Activated T-helper 17 cell treated with anti-CD3 and anti-CD28 coated beads, Interleukin-2, amount 50 U/mL, for 72 hours (primary cell): Measurements from ENCODE around the gene METTL1. TPM values are rescaled to one million over a fixed set of nuclear protein-coding genes. Genes with fewer than 3 reads are reported as not detected.

ENCODE experiments used
- ATAC-seq: fragments of 150-1000 bp; cut with Tn5 transposase; replicated peaks from 2 replicates; pipeline ENCODE4 v1.10.0; 2021; ENCODE audit warnings: mild to moderate bottlenecking, moderate library complexity
- H3K27ac Mint-ChIP-seq: one replicate; pipeline ENCODE4 v1.8.0; 2022; ENCODE audit warnings: mixed read lengths
- H3K27me3 Mint-ChIP-seq: one replicate; pipeline ENCODE4 v1.8.0; 2022; ENCODE audit warnings: mixed read lengths
- H3K36me3 Mint-ChIP-seq: one replicate; pipeline ENCODE4 v1.8.0; 2022; ENCODE audit warnings: low read depth, mild to moderate bottlenecking, mixed read lengths
- H3K4me1 Mint-ChIP-seq: one replicate; pipeline ENCODE4 v1.8.0; 2022; ENCODE audit warnings: mixed read lengths
- H3K4me3 Mint-ChIP-seq: one replicate; pipeline ENCODE4 v1.8.0; 2022; ENCODE audit warnings: mild to moderate bottlenecking, mixed read lengths
- H3K9me3 Mint-ChIP-seq: one replicate; pipeline ENCODE4 v1.8.0; 2022; ENCODE audit warnings: mixed read lengths
- total RNA-seq, 2 donors: library from RNA; stranded (reverse); gene quantifications; one replicate each; pipeline ENCODE4 v1.2.3, GENCODE V29; 2022

METTL1 gene
- total RNA-seq, 2 donors from 2014 or later = 19.0 to 39.5 TPM

DNA sequence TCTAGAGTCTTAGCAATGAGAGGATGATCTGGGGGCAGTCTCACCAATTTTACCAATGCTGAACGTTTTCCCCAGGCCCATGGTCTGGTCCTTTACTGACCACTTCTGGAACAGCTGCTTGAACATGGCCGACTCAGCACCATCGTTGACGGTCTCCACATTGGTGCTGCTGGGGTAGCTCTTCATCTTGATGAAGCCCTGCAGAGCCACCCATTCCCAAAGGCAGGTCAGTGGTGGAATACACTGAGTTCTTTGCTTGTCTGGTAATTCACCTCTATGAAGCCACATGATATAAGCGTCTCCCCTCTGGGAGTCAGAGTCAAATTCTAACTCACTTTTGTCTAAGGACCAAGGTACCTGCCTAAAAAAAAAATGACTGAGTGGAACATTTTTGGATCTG, 36.4 kb upstream of the METTL1 start:
- ATAC-seq = no peak
- Mint-ChIP-seq H3K4me1 (no peaks in the 10 kb centered on the region), H3K4me3 (no peak overlapping the region), H3K27me3 (no peaks in the 10 kb centered on the region), H3K9me3 (no peaks in the 10 kb centered on the region), H3K27ac (peak overlapping the region; percentile 20), H3K36me3 (no peaks in the 10 kb centered on the region)

DNA sequence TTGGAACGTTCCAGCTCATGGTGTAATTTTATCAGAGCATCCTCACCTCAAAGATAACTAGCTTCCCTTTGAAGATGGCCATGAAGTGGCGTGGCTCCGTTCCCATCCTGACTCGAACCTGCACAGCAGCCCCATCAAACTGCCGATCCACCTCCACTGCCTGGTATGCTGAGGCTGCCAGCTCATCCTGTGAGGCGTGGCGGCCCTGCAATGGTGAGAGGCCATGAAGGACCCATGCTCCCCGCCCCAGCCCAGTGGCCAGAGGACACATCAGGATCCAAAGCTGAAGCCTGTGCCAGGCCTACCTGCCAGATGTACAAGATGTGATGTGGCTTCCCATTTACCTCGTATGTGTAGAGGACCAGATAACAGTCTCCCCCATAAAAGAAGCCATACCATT, 35.4 kb upstream of the METTL1 start:
- ATAC-seq = no peak
- no peak overlapping the region for H3K27ac Mint-ChIP-seq

DNA sequence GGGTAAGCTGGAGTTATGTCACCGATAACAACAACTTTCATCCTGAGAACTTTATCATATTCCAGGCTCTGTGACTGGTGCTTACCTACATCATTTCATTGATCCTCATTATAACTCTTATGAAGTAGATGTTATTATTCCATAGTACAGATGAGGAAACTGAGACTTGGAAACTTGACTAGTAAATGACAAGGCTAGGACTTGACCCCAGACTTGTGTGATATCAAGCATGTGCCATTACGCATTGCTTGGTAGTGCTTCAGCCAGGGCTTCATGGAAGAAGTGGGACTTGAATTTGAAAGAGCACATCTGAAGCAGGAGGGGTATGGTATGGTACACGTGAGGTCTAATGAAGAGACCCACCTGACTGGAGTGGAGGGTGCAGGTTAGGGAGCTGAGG, 34.8 kb upstream of the METTL1 start:
- no peaks in the 10 kb centered on the region for H3K27me3 Mint-ChIP-seq
- H3K9me3 Mint-ChIP-seq = no peaks in the 10 kb centered on the region
- H3K4me1 Mint-ChIP-seq = no peaks in the 10 kb centered on the region
- H3K27ac Mint-ChIP-seq = no peak overlapping the region
- H3K36me3 Mint-ChIP-seq = peaks cover 8% of the 10 kb centered on the region
- H3K4me3 Mint-ChIP-seq = no peak overlapping the region
- no peak for ATAC-seq

More for the DNA sequence above, 35.4 kb upstream of the METTL1 start:
- no peaks in the 10 kb centered on the region for H3K9me3 Mint-ChIP-seq
- H3K27me3 Mint-ChIP-seq = no peaks in the 10 kb centered on the region
- no peaks in the 10 kb centered on the region for H3K4me1 Mint-ChIP-seq
- peaks cover 5% of the 10 kb centered on the region for H3K36me3 Mint-ChIP-seq
- H3K4me3 Mint-ChIP-seq = no peak overlapping the region

DNA sequence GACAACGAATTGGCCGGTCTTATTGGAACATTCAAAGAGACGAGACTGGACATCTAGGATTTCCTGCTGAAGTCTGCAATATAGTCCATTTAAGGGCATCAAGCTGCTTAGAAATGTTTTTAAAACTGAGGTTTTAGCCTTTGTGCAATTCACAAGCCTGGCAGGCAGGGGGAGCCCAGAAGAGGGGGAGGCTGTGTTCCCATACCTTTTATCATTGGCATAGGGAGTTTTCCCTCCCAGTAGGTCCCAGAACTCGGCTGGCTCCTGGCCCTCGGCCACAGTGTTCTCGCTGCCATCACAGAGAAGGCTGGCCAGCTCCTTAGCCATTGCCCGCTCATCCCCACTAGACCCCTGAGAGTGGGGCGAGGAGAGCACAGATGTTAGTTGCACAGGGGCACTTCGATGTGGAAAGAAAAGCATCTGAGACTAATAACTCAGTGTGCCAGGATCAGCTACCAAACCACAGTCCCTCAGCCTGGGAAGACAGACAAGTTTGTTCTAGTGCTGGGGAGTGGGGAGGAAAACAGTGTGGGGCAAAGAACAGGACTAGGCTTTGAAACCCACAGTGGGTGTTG, 31.5 kb upstream of the METTL1 start:
- H3K4me1 Mint-ChIP-seq = peaks cover 5% of the 10 kb centered on the region
- H3K27me3 Mint-ChIP-seq = no peaks in the 10 kb centered on the region
- peaks cover 28% of the 10 kb centered on the region for H3K36me3 Mint-ChIP-seq
- no peak overlapping the region for H3K4me3 Mint-ChIP-seq
- peak; percentile 29 for ATAC-seq
- no peak overlapping the region for H3K27ac Mint-ChIP-seq
- no peaks in the 10 kb centered on the region for H3K9me3 Mint-ChIP-seq

DNA sequence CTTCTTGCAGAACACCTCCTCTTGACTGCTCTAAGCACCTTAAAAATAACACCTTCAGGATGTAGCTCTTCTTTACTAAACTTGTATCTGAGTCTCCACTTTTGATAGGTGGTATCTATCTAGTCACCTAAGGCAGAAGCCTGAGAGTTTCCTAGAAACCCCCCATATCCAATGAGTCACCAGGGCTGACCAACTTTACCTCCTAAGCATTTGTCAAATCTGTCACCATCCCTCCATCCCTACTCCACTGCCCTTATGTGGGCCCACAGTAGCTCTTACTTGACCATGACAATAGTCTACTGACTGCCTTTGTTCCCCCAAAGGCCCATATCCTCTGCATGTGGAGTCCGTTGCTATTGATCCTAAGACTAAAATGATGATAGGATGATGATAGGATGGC, 30.7 kb upstream of the METTL1 start:
- H3K27me3 Mint-ChIP-seq = no peaks in the 10 kb centered on the region
- H3K9me3 Mint-ChIP-seq = no peaks in the 10 kb centered on the region
- H3K4me3 Mint-ChIP-seq = no peak overlapping the region
- peaks cover 5% of the 10 kb centered on the region for H3K4me1 Mint-ChIP-seq
- H3K27ac Mint-ChIP-seq = peak overlapping the region; percentile 66
- peaks cover 35% of the 10 kb centered on the region for H3K36me3 Mint-ChIP-seq
- ATAC-seq = peak; percentile 23

DNA sequence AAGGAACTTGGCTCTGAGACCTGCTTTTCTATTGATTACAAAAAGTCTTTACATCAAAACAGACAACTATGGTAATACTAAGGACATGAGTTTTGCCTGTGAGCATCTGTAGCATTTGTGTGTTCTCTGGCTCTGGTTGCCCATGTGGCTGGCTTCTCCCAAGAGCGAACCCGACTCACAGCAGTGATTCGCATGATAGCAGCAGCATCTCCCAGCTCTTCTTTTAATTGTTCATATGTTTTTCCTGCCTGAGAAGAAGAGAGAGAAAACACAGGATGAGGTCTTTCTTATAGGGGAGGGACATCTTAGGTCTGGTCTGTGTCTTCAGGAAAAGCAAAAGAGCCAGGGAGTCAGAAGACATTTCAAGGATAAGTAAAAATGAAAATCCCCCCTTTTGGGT, 29.1 kb upstream of the METTL1 start:
- H3K9me3 Mint-ChIP-seq = no peaks in the 10 kb centered on the region
- no peak overlapping the region for H3K4me3 Mint-ChIP-seq
- H3K27me3 Mint-ChIP-seq = no peaks in the 10 kb centered on the region
- H3K36me3 Mint-ChIP-seq = peaks cover 51% of the 10 kb centered on the region
- H3K27ac Mint-ChIP-seq = no peak overlapping the region
- ATAC-seq = no peak
- H3K4me1 Mint-ChIP-seq = peaks cover 7% of the 10 kb centered on the region

DNA sequence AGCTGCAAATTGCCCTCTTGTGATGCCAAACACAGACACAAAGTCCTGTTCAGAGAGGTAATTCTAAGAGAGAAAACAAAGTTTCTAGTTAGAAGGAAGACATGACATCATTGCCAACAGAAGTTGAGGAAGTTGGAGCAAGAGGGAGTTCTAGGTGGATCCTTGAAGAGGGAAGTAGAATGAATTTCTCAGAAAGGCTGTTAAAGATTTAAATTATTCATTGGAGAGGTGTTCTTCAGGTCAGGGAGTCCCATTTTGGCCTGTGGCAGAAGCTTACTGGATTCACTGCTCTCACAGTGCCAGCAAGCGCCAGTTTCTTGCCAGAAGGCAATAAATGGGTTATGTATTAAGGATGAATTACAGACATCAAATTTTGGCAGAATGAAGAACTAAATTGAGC, 26.0 kb upstream of the METTL1 start:
- no peak overlapping the region for H3K4me3 Mint-ChIP-seq
- no peaks in the 10 kb centered on the region for H3K27me3 Mint-ChIP-seq
- peaks cover 10% of the 10 kb centered on the region for H3K4me1 Mint-ChIP-seq
- peak overlapping the region; percentile 71 for H3K27ac Mint-ChIP-seq
- no peaks in the 10 kb centered on the region for H3K9me3 Mint-ChIP-seq
- no peak for ATAC-seq
- peaks cover 79% of the 10 kb centered on the region for H3K36me3 Mint-ChIP-seq

DNA sequence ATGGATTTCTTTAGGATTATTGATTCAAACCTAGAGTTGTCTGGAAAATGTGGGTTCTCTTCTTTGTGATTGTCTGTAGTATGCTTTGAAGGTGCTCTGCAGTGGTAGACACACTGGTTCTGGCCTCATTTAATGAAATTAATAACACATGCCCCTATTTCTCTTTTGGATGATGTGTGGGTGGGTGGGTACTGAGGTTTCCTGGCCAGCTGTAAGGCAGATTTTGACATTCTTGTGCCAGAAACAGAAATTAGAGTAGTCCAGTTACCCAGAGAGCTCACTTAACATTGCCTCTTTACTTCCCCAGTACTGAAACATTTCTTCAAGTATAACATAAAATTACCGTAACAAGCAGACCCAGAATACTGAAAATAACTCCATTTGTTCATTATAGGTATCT, 25.1 kb upstream of the METTL1 start:
- peaks cover 10% of the 10 kb centered on the region for H3K4me1 Mint-ChIP-seq
- H3K36me3 Mint-ChIP-seq = peaks cover 81% of the 10 kb centered on the region
- H3K27ac Mint-ChIP-seq = no peak overlapping the region
- ATAC-seq = no peak
- H3K4me3 Mint-ChIP-seq = no peak overlapping the region
- H3K9me3 Mint-ChIP-seq = no peaks in the 10 kb centered on the region
- no peaks in the 10 kb centered on the region for H3K27me3 Mint-ChIP-seq

DNA sequence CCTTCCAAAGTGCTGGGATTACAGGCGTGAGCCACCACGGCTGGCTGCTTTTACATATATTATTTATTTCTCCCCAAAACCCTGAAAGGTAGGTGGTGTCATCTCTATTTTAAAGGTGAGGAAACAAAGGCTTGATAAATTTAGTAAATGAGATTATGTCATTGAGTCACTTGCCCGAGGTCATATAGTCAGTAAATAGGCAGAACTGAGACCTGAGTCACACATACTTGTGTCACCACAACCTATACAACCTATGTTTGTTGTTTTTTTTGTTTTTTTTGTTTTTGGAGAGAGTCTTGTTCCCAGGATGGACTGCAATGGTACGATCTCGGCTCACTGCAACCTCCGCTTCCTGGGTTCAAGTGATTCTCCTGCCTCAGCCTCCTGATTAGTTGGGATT, 23.4 kb upstream of the METTL1 start:
- ATAC-seq = peak; percentile 75
- H3K9me3 Mint-ChIP-seq = no peaks in the 10 kb centered on the region
- H3K4me3 Mint-ChIP-seq = no peak overlapping the region
- H3K36me3 Mint-ChIP-seq = peaks cover 86% of the 10 kb centered on the region
- peaks cover 10% of the 10 kb centered on the region for H3K4me1 Mint-ChIP-seq
- H3K27ac Mint-ChIP-seq = no peak overlapping the region
- H3K27me3 Mint-ChIP-seq = no peaks in the 10 kb centered on the region

DNA sequence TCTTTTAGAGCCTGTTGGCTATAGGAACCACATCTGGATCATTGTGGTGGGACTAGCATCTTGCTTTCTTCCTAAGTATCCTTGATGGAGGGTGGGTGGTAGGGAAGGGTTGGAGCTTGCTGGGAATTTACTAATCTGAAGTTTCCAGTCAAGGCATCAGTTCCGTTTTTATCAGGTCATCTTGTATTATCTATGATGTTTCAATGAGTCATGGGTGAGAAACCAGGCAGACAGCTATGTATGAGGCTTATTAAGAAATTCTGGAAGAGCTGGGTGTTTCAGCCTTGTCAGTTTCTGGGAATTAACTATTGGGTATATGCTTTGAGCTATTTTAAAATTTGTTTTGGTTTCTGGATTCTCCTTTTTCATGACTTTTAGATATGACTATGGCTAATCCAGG, 22.0 kb upstream of the METTL1 start:
- H3K9me3 Mint-ChIP-seq = no peaks in the 10 kb centered on the region
- H3K4me1 Mint-ChIP-seq = peaks cover 7% of the 10 kb centered on the region
- peak overlapping the region; percentile 79 for H3K27ac Mint-ChIP-seq
- peak; percentile 70 for ATAC-seq
- no peaks in the 10 kb centered on the region for H3K27me3 Mint-ChIP-seq
- H3K4me3 Mint-ChIP-seq = no peak overlapping the region
- H3K36me3 Mint-ChIP-seq = peaks cover 93% of the 10 kb centered on the region

DNA sequence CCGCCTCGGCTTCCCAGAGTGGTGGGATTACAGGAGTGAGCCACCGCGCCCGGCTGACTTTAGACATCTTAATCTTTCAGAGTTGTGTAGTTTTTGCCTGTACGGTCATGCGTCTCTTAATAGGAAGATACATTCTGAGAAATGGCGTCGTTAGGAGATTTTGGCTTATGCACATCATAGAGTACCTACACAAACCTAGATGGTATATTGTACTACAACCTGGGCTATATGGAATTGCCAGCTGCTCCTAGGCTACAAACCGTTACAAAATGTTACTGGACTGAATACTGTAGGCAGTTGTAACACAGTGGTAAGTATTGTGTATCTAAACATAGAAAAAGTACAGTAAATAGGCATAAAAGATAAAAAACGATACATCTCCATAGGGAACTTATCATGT, 12.0 kb upstream of the METTL1 start:
- peaks cover 38% of the 10 kb centered on the region for H3K4me1 Mint-ChIP-seq
- peak overlapping the region; percentile 97 for H3K4me3 Mint-ChIP-seq
- H3K9me3 Mint-ChIP-seq = no peaks in the 10 kb centered on the region
- peaks cover 59% of the 10 kb centered on the region for H3K36me3 Mint-ChIP-seq
- H3K27ac Mint-ChIP-seq = no peak overlapping the region
- no peaks in the 10 kb centered on the region for H3K27me3 Mint-ChIP-seq
- no peak for ATAC-seq

DNA sequence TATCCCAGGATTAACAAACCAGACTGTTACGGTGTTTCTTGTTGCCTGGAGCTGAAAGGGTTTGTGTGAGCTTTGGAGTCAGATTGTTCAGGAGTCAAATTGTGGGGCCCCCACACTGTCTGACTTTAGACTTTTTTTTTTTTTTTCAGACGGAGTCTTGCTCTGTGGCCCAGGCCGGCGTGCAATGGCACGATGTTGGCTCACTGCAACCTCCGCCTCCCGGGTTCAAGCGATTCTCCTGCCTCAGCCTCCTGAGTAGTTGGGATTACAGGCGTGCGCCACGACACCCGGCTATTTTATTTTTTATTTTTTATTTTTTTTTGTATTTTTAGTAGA, 11.5 kb upstream of the METTL1 start:
- Mint-ChIP-seq H3K4me1 (peaks cover 38% of the 10 kb centered on the region), H3K27me3 (no peaks in the 10 kb centered on the region), H3K36me3 (peaks cover 54% of the 10 kb centered on the region), H3K4me3 (peak overlapping the region; percentile 97), H3K27ac (peak overlapping the region; percentile 98), H3K9me3 (no peaks in the 10 kb centered on the region)
- no peak for ATAC-seq

DNA sequence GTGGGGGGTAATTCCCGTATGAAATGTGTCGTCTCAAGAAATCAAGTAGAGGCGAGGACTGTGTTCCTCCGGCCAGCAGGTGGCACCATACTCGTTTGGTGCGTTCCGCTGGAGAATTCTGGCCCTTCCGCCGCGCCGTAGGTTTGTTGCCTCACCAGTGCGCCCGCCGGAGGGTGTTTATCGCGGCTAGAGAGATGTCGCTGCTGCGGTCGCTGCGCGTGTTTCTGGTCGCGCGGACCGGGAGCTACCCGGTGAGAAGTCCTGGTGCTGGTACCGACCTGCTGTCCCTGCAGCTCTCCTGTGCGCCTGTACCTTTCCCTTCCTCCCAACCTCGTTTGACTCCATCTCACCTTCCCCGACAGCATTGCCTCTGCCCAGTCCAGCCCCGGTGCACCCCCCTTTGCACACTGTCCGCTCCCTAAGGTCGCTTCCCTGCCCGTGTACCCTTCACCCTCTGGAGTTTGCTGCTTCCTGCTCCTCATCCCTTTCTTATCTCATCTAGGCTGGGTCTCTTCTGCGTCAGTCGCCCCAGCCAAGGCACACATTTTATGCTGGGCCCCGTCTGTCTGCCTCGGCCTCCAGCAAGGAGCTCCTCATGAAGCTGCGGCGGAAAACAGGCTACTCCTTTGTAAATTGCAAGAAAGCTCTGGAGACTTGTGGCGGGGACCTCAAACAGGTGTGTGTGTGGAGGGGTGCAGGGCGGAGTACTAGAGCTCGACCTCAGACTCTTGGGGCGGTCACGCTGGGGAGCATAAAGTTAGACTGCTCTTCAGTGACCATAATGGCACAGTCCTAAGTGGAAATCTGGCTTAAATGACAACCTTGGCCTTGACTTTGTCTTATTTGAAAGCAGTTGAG, 10.9 kb upstream of the METTL1 start, which contains the start of gene TSFM:
Gene TSFM, plus strand, starts transcription at position 180 of the 858 bp plus-strand sequence. Its CDS starts 15 bp downstream, at position 195.
- H3K4me3 Mint-ChIP-seq = peak within 1 kb of the TSS; percentile 97
- H3K4me1 Mint-ChIP-seq = peaks cover 38% of the 10 kb centered on the region
- peak; percentile 93 for ATAC-seq
- H3K27ac Mint-ChIP-seq = peak within 1 kb of the TSS; percentile 98
- no peaks in the 10 kb centered on the region for H3K9me3 Mint-ChIP-seq
- peaks cover 48% of the 10 kb centered on the region for H3K36me3 Mint-ChIP-seq
- no peaks in the 10 kb centered on the region for H3K27me3 Mint-ChIP-seq

DNA sequence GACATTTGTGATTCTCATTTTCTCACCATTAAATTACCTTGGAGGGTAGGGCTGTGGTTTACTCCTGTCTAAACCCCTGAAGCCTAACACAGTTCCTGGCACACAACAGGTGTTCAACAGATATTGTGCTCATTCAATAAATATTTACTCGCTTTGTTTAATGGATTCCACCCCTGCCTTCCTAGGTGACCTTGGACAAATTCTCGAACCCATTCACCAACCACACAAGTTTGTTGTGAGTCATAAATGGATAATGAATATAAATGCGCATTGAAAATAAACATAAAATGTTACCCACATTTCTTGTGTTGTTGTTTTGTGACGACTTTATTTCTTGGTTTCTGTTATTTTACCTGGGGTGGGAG, 10.3 kb upstream of the METTL1 start:
- no peaks in the 10 kb centered on the region for H3K9me3 Mint-ChIP-seq
- peaks cover 38% of the 10 kb centered on the region for H3K4me1 Mint-ChIP-seq
- peaks cover 42% of the 10 kb centered on the region for H3K36me3 Mint-ChIP-seq
- peak; percentile 6 for ATAC-seq
- peak overlapping the region; percentile 98 for H3K27ac Mint-ChIP-seq
- no peaks in the 10 kb centered on the region for H3K27me3 Mint-ChIP-seq
- H3K4me3 Mint-ChIP-seq = peak overlapping the region; percentile 97

DNA sequence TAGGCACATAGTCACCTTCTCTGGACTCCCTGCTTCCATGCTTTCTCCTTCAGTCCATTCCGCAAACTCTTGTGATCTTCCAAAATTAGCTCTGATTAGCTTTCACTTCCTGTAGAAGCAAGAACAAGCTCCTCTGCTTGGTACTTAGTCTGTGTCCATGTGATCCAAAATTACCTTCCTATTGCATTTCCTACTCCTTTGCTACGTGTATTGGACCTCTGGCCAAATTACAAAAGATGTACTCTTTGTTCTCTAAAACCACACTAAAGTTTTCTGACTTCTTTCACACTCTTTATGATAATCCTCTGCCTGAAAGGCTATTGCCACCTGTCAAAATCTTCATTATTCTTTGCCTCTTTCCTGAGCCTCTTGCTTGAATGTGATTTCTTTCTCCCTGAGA, 9.9 kb upstream of the METTL1 start:
- peak overlapping the region; percentile 98 for H3K27ac Mint-ChIP-seq
- H3K4me3 Mint-ChIP-seq = peak overlapping the region; percentile 97
- H3K9me3 Mint-ChIP-seq = no peaks in the 10 kb centered on the region
- no peaks in the 10 kb centered on the region for H3K27me3 Mint-ChIP-seq
- H3K36me3 Mint-ChIP-seq = peaks cover 38% of the 10 kb centered on the region
- ATAC-seq = no peak
- peaks cover 38% of the 10 kb centered on the region for H3K4me1 Mint-ChIP-seq
